ENCODE data around the gene TRANK1.
A peak's percentile ranks its signal among the peaks of the same experiment; 100 is the strongest.
"Not testable (repeated sequence)": the region's sequence is repeated elsewhere in the genome, so short reads cannot be mapped to it uniquely, and the experiment has no call there.

The TRANK1 gene

DNA sequence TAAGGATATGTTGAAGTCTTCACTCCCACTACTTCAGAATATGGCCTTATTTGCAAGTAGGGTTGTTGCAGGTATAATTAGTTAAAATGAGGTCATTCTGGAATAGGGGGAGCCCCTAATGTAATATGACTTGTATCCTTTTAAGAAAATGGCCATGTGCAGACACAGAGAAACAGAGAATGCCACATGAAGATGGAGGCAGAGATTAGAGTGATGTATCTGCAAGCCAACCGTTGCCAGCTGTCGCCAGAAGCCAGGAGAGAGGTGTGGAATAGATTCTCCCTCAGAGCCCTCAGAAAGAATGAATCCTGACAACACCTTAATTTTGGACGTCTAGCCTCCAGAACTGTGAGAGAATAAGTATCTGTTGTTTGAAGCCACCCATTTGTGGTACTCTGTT is 11.3 kb upstream of the TRANK1 start:
- no peak for DNase-seq

GRCh38 chr3:36954452-36955134 is 9.7 kb upstream of the TRANK1 start:
- no peak for DNase-seq

DNA sequence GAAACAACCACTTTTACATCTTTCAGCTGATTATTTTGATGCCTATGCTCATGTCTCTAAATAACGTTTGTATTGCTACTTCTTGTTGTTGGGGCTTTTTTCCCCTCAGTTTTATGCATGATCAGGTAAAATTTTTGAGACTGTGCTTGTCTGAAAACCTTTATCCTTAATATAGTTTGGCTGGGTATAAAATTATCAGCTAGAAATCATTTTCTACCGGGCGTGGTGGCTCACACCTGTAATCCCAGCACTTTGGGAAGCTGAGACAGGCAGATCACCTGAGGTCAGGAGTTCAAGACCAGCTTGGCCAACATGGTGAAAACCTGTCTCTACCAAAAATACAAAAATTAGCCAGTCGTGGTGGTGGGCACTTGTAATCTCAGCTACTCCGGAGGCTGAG is 3.0 kb upstream of the TRANK1 start:
- DNase-seq: not testable (repeated sequence)

GRCh38 chr3:36945333-36945980 is 603 bp upstream of the TRANK1 start:
- DNase-seq: no peak

- peak; percentile 88 for DNase-seq
These were observed 728 bp downstream of the TRANK1 start for GRCh38 chr3:36944012-36944640.

DNA sequence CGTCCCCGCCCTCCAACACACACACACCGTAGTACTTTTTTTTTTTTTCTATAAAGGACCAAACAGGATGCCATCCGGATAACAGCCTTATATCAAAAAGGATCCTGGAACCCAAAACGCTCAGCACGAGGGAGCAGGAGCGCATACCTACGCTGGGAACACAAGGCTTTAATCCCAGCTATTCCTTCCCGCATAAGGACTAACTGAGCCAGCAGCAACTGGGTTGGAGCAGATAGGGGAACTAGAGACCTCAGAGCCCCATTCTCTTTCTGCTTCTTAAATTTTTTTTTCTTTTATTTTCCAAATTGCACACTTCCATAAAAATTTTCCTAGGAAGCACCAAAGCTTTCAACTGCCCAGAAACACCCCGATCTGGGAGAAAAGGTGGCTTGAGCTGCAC is 1.3 kb downstream of the TRANK1 start:
- DNase-seq: no peak

- DNase-seq: no peak
These were observed 2.1 kb downstream of the TRANK1 start for GRCh38 chr3:36942638-36943248.

DNA sequence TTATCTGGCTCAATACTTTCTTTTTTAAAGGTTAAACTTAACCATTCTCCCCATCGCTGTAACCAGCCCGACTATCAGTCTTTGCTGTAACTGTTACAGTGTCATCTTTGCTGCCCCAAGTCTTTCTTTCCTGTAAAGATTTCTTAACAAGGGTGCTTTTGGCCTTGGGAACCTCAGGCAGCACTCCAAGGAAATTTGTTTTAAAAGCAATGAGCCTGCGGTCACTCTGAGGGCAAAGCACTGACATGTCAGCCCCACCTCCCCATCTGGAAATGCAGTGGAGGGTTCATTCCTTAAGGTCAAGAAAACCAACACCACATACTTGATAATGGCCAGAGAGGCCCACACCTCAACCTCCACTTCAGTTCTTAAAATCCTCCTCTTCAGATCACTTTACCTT is 3.2 kb downstream of the TRANK1 start:
- DNase-seq: no peak

DNA sequence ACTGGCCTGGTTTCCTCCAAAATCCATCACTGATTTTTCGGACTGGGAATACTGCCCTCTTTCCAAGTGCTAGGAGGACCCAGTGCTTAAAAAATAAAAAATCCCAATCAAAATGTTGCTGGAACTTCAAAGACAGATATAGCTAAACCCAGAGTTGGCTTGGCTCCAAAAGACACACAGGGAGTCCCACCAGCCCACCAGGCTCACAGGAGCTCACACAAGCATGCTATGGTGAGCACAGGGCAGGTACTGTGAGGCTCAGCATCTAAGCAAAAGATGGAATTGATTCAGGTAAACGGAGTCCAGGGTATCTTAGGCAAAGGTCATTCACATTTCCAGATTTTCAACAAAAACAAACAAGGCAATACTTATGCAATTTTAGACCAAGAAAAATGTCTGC is 3.7 kb downstream of the TRANK1 start:
- DNase-seq: no peak

- no peak for DNase-seq
These were observed 7.4 kb downstream of the TRANK1 start for GRCh38 chr3:36937492-36937891.

DNA sequence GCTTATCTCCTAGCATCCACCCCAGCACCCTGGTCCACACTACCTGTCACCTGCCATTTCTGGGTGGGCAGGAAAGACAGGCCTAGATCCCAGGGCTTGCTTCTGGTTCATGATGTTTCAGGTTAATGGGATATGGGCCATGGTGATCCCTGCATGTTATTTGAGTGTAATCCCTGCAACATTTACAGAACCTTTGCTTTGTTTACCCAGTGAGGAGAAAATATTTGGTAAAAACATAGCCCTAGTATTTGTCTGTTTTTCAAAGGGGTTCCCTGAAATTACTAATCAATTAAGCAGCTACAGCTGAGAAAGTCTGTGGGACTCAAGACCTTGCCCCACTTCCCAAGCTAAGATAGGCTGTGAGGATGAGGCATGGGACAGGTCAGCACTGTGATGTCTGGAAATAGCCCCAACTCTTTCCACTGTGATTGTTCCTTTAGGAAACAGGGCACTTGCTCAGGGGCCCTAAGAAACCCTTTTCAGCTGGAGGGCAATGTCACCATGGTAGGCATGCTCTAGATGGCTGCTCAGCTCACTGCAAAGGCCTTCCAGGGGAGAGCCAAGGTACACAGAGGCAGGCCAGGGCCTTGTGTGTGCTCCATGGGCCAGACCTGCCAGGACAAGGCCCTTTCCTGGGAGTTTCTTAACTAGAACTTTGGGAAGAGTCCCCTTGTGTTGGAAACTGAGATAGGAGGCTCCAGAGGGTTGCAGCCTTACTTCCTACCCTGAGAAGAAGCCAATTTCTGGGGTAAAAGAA is 11.1 kb downstream of the TRANK1 start:
- no peak for DNase-seq

- not testable (repeated sequence) for DNase-seq
These were observed 13.4 kb downstream of the TRANK1 start for GRCh38 chr3:36931424-36931823.

DNA sequence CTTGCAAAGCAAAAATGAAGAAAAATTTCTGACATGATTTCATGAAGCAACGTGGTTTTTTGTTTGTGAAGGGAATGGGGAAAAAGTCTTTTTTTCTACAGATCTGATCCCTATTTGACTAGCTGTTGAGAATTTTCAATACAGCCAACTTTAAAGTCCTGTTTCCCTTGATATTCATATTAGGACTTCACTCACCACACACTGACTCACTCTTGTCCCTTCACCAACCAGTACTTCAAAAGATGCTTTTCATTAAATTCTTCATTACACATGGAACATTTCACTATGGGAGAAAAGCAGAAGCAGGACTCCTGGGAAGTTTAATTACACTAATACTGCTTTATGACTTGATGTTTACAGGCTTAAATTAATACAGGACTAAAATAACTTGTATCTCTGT is 16.6 kb downstream of the TRANK1 start:
- DNase-seq: no peak

GRCh38 chr3:36926292-36926897 is 18.5 kb downstream of the TRANK1 start:
- no peak for DNase-seq

- DNase-seq: no peak
These were observed 19.9 kb downstream of the TRANK1 start for GRCh38 chr3:36924744-36925521.

GRCh38 chr3:36923981-36924743 is 20.7 kb downstream of the TRANK1 start:
- no peak for DNase-seq

DNA sequence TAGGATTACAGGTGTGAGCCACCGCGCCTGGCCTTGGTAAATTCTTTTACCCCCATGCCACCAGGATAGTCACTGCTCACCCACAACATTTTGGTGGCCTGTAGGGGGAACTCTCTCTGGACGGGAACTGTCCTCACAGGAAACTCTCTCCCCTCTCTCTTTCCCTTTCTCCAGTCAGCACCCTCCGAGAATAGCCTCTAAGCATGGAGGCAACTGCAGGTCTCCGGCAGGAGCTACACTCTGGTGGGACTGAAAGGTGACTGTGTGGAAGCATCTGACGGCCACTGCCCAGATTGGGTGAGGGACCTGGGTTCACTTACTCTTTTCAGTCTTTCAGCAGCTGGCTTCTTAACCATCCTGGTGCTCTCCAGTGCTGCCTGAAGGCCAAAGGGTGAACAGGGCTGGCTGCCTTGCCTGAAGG is 21.3 kb downstream of the TRANK1 start:
- no peak for DNase-seq

- no peak for DNase-seq
These were observed 23.8 kb downstream of the TRANK1 start for GRCh38 chr3:36920884-36921567.

DNA sequence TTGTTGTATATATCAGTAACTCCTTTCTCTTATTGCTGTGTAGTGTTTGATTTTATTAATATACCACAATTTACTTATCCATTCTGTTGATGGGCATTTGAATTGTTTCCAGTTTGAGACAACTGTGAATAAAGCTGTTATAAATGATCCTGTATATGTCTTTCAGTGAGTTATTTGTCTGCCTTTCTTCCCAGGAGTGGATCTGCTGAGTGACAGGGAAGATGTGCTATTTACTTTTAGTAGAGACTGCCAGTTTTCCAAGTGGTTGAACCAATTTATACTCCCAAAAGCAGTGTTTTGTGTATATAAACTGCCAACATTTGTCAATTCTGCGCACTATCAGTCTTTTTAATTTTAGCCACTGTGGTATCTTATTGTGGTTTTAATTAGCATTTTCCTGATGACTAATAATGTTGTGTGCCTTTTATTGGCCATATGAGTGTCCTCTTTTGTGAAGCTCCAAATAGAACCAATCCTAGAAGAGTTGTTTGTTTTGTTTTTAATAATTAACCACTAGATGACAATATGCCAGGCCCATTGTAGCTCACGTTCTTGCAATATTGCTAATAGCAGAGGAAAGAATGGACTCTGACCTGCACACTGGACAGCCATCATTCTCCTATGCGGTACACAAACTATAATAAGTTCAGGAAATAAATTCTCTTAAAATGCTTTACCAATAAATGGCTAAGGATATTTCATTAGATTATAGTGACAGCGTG is 25.3 kb downstream of the TRANK1 start:
- DNase-seq: no peak

- no peak for DNase-seq
These were observed 26.8 kb downstream of the TRANK1 start for GRCh38 chr3:36918050-36918449.
